Brain pericyte (primary cell): ENCODE measurements around the gene FOXP1.

ENCODE experiments used
- DNase-seq: peaks from one replicate; pipeline ENCODE4 v3.0.0-alpha.2; 2012; ENCODE audit warnings: low read depth, low spot score

FOXP1 gene

DNA sequence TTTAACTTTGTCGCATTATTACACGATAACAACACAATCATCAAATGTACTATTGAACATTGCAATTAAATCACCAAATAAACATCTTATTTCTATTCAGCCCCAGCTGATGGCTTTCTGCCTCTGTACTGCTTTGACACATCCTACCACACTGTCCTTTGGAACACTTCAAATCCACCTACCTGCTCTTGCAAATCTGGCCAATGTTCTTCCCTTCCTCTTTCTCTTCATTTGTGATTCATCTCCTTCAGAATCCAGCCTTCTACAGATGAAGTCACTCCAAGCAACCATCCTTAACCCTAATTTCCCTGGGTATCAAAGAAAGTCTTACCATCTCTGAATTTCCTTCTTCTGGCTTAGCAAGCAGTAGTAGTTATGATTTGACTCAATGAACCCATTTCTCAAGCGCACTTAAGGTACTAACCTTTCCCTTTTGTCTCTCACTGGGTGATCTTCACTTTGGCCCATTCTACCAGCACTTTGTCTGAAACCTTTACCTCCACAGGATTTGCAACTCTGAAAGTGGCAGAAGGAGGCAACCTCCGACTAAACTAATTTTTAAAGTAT lies 502.9 kb downstream of the FOXP1 start:
- DNase-seq: no peak

DNA sequence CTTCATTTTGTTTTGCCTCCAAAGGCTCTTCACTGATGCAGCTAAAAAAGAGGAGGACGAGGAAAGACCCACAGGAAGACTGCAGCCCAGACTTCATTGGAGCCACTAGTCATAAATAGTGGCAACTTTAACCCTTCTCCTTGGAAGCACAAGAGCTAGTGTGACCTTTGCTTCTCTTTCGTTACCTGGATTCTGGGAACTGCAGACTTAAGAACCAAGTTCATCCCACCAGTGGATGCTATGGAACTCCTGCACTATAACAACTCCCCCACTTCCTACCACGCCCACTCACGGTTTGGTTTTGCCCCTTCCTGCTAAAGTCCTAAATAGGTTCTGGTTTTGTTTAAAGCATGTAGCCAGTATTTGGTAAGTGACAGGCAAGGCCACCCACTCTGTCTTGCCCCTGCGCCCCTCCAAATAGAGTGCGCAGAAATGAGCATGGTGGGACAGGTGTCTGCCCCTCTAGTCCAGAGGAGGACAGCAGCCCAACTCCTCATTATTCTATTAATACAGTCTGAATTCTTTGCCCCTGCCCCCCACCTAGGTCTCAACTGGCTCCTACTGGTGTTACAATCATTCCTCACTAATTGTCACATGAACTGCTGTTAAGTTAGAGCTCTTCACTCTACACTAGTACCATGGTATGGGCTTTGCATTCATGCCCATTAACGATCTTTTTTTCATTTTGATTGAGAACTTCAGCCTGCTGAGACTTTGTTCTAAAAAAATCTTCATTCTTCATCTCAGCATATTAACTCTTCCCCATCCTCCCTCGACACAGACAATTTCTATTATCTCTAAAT lies 504.6 kb downstream of the FOXP1 start:
- DNase-seq: no peak

DNA sequence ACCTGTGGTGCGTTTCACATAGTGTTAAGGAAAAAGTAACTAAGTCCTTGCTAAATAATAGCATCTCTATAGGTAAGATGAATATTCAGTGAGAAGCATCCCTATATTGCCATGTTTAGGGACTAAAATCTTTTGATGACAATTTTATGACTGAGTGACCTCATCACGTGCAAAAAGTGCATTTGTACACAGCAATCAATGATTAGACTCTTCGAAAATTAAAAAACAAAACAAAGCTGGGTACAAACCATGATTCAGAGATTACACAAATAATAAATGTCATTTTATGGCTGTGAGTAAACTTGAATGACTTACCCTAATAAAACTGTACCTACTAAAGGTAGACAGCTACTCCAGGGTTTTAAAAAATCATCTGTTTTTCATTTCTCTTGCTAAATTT lies 505.3 kb downstream of the FOXP1 start:
- no peak for DNase-seq

DNA sequence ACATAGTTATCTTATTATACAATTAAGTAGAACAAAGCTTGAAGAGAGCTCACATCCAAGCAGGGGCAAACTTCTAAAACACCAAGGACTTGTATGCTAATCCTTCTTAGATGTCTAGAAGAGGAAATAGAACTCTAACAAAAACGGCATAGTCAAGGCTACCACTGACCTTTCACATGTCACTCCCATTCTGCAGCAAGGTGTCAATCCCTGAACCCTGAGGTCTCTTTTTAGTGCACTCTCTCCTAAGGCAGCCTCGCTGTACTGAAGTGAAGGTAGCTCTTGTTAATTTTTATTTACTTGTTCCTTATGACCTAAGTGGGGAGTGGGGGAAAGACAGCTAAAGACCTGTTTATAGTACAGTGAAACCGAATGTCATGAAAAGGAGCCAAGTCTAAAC lies 506.5 kb downstream of the FOXP1 start:
- no peak for DNase-seq

DNA sequence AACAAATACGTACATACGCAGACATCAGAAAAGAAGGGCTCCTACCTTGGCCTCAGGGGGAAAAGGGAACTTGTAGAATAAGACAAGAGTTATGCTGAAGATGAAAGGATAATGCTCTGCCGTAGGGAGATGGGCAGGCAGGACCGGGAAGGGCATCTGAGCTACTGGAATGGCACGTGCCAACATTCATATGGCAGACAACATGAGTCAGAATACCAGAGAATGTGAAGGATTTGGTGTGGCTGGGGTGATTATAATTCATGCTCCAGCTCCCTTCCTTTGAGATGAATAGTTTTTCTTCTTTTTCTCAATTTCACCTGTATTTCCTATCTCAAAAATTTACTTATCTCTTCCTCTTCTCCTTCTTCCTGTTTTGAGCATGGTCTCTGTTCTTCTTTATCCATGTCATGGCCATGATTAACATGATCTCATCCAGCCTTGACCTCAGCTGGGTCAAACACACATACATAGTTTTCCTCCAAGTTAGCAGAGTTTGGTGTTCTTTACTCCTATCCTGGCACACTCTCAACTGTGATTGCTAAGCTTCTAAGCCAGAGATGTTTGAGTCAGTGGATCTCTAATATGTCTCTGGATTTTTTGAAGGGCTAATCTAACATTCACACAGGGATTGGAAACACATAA lies 507.0 kb downstream of the FOXP1 start:
- no peak for DNase-seq

DNA sequence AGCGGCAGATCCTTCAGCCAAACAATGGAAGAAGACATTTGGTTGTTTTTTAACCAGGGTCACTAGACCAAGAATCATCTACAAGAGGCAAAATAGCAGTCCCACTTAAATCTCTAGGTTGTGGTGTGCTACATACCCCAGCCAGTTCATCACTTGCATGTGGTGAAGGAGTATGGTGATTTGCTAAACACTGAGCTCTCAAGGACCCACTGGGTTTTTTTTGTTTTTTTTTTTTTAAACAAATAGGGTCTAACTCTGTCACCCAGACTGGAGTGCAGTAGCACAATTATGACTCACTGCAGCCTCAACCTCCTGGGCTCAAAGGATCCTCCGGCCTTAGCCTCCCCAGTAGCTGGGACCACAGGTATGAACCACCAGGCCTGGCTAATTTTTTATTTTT lies 508.0 kb downstream of the FOXP1 start:
- DNase-seq: no peak

DNA sequence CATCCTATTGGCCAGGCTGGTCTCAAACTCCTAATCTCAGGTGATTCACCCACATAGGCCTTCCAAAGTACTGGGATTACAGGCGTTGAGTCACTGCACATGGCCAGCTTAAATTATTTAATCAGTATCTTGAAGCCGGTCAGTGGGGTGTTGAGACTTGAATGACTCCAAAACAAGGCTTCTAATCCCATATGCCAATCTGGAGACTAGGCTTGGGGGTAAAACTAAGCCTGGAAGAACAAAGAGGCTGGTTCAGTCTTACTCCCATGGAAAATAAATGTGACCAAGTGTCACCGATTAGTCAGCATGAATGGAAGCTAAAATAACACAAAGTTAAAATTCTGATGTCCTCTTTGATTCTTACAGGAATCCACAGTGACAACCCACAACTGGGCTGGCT lies 509.1 kb downstream of the FOXP1 start:
- no peak for DNase-seq

DNA sequence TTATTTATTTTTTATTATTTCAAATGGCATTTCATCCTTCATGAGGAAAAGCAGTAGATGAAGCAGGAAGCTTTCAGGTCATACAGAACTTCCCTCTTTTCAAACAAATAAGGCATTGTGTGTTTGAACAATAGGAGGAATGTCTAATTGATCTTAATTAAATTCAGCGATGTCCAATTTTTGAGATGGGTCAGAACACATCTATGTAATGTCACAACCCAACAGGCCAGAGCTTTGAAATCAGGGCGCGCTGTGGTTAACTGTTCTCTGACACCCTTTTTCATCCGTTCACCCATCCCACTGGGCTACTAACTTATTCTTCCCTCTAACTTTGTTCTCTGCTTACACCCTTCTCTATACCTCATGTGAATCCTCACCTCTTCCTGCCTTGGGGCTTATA lies 510.5 kb downstream of the FOXP1 start:
- DNase-seq: no peak

DNA sequence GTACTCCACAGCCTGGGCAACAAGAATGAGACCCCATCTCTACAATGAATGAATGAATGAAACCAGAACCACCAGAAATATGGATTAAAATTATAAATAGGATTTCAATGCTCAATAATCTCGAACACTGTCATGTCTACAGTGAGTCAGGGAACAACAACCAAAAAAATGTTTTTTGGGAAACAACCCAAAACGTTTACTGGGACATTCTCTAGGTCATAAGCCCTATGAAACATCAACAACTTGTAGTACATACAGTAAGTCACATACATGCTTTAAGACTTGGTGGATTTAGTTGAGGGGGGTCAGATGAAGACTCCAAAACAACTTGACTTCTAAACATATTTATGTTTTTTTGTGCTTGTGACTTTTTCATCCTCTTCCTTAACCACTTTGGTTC lies 511.2 kb downstream of the FOXP1 start:
- no peak for DNase-seq

DNA sequence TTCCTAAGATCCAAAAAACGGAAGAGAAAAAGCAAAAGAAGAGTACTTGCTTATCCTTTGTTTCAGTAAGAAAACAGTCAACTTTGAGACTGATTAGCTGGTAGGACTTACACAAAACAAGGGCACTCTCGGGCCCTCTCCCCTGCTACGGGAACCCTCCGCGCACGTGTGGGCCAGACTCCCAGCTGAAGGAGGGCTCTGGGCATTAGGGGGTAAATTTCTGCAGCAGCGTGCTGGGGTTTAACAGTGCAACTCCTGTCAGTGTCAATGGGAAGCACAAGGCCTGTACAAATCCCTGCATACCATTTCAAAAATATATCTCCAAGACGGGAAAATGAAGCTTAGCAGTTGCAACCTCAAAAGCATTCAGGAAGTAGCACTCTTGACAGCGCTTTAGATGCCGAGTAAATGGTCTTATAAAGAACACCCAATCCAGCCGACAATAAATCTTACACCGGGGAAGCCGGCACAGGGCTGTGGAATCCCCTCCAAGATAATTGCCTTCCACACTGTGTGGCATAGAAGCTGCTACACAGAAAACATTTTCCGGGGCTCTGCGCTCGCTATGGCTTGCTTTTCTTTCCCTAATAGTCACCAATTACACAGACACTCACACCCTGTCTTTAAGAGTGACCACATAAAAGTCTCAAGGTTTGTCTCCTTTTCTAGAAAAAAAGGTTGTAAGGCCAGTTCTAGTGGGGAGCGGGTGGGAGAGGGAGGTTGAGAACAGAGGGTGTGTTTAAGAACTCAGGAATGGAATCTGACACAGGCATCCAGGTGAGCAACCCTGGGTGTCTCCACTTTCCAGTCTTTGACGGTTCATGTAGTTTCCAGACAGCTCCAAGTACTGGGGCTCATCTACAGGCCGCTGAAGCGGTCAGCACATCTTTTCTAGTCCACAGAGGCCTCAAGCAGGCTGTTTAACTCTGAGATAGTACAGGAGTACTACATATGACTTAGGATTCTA lies 512.7 kb downstream of the FOXP1 start:
- no peak for DNase-seq

DNA sequence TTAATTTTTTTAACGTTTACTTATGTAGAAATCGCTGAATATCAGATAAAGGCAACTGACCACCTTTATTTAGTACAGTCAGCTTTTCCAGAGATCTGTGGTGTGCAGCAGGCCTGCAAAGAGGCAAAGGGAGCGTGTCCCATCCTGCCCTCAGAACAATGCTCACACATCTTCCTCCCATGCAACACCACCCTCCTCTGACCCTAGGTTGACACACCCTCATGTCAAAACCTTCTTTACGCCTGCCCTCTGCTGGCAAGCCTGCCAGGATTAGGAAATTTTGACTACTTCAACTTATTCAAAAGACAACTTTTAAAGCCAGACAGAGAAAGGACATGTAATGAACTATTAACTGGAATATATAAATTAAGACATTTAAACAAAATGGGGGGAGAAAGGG lies 513.7 kb downstream of the FOXP1 start:
- no peak for DNase-seq

DNA sequence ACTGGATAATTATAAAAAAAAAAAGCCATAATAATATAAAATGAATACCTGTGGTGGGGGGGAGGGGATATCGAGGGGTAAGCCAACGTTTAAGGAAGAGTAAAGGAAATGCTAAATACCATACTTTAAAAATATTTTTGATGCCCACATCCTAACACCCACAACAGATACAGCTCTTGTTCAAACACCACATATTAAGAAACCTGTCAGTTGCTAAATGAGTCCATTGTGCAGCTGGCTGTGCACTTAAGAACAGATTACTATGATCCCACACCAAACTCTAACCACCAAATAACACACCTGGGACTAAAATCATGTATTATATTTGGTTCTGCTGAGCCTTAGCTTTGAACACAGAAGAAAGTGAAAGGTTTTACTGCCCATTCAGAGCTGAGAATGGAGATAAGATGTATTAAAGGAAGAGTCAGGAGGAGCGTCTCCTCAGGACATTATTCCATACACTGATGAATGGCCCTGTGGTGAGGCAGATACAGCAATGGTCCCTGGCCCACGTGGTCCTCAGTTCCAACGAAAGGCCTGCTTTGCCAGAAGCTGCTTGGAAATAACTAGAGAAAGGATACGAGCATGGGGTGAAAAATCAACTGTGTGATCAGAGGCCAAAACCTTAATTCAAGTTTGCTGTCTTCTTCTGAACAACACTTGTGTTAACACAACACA lies 515.4 kb downstream of the FOXP1 start:
- no peak for DNase-seq

DNA sequence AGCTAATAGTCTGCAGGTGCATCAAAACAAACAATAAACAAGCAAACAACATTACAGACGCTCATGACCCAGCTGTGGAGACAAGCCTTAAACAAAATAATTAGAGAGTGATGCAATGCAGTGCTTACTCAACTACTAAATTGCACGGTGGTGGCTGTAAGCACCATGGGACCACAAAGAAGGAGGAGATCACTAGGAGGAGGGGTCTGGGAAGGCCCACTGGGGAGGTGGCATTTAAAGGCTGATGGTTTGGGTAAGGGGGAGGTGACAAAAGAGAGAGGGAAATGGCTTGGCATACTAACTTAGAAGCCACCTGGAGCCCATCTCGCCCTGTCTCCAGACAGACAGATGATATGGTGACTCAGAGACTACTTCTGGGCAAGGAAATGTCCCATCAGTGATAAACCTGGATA lies 516.7 kb downstream of the FOXP1 start:
- no peak for DNase-seq

DNA sequence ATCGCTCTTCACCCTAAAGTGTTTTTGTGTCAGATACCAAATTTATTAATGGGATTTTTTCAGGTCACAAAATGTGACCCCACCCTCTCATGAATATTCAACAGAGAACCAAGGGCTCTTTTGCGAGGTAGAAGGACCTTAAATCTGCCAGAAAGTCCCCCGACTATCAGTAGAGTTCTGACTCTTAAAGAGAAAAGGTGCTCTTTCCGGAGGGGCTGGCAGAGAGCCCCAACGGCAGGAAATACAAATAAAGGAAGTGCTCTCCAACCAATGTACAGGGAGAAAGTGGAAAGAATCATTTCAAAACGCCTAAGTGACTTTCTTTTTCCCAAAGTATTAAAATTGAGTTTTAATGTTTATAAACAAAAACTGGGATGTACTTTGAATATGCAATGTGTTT lies 517.2 kb downstream of the FOXP1 start:
- no peak for DNase-seq

DNA sequence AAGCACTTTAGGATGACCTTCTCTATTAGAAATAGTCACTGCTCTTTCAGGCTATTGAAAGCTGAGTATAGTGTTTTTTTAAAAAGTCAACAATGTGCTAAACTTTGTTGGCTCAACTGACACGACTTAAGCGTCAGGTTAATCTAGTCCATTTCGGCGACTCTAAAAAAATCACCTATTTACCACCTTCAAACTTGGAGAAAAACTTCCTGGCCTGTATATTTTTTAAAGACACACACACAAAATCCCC lies 517.8 kb downstream of the FOXP1 start:
- no peak for DNase-seq

DNA sequence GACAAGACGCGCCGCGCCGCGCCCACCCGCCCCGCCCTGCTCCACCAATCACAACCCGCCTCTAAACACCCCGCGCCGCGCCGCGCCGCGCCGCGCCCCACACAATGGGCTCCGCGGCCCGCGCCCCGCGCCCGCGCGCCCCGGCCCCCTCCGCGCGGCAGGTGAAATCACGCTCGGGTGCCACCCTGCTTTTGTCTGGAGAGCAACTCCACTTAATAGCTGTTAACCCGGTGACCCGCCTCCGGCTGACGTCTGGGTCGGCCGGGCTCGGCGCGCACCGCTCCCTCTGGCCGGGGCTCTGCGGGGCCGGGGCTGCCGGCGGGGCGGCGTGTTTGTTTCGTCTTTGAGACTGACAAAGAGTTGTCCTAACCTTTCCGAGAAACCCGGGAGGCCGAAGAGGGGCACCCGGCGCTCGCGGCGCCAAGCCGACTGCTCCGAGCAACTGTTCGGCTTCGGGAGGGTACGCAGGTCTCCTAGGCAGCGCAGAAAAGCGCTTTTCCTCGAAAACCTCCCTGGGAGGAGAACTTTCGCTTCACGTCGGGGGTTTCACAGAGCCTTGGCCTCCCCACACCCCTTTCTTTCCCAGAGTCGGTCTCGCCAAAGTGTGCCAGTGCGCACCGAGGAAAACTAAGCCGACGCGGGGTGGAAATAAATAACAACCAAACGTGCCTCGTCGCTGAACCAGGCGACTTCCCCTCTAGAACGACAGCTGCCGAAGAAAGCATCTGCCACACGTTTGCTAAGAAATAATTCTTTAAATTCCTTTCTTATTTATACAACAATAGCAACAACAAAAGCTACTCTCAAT lies 518.4 kb downstream of the FOXP1 start:
- DNase-seq: no peak

DNA sequence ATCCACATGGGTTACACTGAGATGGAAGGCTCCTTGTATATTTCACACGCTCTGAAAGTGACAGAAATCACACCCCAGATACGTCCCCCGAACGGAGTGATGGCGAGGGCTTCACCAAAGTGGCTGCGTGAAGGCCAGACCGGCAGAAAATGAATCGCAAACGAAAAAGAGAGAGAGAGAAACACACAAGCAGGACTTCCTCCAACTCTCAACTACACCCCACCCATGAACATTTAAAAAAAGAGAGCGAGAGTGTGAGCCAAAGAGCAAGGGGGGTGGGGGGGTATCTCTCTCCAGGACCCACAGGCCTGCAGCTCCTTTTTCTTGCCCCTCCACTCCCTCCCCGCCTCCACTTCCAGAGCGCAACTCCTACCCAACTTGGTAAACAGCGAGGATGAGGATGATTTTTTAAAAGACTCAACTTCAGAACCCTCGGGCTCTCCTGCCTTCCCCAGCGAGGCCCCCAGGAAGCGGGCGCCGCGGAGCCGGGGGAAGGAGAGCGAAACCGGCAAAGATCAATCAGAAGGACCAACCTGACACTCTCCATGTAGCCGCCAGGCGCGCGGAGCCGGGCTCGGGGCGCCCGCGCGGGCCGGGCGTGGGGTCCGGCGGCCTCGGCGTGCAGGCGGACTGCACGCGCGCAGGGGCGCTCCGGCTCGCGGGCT lies 519.1 kb downstream of the FOXP1 start:
- DNase-seq: no peak

DNA sequence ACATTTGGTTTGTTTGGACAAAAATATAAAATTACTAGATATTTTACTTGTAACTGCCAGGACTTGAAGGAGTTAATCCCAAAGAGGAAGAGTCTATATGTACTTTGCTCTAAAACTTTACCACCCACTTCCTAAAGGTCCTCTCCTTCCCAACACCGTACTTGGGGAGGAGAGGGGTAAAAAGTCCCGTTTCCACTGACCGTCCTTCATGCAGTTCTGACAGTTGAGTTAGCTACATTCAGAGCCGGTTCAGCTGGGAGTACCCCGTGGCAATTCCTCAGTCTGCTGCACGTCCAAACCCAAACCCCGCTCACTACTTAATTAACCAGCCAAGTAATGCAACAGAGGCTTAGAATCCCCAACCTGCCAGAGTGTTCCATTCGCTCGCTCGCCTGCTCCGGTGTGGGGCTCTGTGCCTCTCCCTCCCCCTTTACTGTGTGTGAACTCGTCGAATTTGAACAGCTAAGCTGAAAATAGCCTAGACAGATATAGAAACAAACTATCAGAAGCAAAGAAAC lies 519.7 kb downstream of the FOXP1 start:
- no peak for DNase-seq

DNA sequence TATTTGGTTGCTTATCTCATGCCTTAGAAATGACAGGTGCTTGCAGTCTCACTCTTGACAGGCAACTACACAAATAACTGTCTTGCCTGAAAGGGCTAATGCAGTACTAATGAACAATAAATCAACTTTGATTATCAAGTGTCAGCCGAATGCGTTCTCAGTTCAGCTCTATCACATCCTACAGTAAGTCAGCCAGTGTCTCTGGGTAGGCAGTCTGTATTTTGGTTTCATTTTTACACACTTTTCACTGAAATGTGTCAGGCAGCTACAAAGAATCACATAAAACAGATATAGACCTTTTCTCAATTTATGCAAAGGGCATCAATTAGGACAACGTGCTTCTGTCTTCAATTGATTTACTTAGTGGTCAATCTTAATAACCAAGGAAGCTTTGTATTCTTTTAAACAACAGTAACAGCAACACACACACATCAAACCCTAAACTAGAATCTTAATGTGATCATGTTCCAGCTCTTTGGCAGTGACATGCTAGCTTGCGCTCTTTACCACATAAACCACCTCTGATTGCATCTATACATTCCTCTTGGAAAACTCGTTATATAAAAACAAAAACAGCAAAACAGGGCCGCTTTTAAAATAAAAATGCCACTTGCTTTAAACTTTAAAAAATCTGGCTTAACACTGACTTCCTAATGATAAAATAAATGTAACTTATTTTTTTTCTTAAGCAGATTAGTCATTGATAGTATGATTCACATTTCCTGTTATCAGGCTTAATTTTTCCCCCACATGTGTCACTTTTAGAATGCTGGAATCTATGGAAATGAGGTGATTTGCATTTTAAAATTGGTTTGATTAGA lies 520.4 kb downstream of the FOXP1 start:
- DNase-seq: no peak
